Measurements from ENCODE around the gene LACTBL1.

Gene LACTBL1

DNA sequence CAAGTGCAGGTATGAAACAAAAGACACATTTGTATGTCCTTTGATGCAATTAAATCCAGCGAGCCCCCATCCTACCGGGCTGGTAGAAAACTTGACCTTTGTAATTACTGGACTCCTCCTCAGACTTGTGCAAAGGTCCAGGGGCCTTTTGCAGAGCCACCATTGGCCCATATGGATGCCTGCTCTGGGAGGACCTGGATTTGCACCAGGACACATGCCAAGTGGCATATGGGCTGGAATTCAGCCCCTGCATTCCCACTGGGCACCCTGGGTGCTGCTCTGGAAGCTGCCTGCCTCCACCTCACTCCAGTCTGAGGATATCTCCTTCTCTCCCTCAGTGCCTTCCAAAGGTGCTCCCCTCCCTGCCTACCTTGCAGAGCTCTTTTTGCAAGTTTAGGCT, 36.0 kb downstream of the LACTBL1 start:
- no peak for DNase-seq

DNA sequence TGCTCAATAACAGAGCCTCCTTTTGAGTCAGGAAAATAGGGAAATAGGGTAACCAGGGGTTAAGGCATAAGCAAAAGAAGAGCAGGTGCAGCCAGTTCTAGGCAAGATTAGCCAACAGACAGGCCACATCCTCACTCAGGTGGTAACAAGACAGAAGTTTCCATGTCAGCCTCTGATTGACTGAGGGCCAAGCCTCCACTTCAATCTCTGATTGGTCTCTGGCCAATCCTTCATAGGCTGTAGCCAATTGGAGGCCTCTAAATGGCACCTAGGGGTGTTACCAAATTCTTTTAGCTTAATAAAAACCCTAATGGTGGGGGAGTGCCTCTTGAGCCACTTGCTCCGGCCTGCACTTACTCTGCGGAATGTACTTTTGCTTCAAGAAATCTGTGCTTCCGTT, 37.2 kb downstream of the LACTBL1 start:
- DNase-seq: no peak

DNA sequence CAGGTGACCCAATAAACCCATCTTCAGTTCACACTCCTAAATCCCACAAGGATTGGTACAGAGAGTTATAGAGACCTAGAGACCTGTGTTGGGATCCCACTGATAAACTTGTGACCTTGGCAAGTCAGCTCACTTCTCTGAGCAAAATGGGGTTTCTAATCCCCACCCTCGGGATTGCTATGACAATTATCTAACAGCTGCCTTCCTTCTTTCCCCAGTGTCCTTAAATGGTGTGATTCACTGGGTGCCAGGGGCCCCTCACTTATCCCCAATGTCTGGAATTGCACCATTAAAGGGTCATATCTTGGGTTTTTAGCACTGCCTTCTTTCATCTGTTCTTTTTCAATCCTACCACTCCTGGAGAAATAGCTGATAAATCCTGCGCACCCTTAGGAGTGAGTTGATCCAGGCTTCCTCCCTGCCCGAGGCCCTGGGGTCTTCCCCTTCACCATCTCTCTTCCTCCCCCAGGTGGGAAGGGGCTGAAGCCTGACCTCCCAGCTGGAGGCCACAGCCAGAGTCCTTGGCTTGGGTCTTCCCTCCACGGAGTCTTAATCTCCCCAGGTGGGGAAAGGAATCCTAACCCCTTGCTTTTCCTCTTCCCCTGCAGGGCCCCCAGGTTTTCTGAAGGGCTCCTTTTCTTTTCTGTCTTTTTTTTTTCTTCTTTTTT, 39.7 kb downstream of the LACTBL1 start:
- DNase-seq: no peak

DNA sequence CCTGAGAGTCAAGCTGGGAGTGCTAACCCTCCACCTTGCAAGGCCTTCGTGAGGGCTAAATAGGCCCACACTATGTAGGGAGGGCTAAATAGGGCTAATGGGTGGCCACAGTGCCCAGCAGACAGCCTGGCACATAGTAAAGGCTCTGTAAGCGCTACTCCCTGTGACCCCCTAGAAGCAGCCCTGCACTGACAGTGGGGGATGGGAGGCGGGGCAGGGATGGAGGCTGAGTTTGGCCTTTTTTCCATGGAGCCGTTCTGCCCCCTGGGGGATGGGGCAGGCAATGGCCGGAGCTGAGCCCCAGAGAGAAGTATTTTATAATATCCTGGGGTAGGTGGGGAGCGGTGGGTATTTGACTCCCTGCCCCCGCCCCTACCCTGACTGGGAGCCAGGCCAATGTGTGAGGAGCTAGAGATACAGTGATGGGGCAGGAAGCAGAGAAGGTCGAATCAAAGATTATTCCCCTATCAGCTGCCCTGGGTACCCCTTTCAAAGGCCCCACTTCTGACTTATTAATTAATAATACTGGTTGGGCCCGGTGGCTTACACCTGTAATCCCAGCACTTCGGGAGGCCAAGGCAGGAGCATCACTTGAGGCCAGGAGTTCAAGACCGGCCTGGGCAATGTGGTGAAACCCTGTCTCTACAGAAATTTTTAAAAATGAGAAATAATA, 42.3 kb downstream of the LACTBL1 start:
- DNase-seq: no peak

DNA sequence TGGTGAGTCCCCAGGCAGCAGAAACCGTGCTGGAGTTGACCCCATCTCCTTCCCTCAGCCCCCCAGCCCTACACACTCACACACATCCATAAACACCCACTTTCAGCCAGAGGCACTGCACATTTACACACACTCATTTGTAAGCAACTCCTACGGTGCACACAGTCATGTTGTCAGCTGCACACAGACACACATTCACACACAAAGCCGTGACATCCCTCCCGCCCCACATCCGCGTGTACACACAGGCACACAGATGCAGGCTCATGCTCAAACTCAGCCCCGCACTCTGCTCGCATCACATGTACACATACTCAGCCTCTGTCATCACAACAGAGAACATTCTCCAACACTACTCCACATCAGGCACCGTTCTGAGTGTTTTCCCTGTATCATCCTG, 47.6 kb downstream of the LACTBL1 start:
- no peak for DNase-seq

DNA sequence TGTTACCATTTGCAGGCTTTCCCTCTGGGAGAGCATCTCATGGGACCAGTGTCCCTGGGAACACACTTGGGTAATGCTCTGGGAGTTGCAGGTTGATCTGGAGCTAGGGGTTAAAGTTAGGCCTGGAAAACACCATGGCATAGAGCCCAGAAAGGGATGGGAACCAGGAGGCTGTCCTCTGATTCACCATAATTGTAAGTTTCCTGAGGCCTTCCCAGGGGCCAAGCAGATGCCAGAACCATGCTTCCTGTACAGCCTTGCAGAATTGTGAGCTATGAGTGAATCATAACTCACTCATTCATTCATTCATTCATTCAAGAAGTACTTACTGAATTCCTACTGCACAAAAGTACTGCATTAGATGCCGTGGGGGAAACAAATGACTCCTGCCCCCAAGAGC, 50.0 kb downstream of the LACTBL1 start:
- no peak for DNase-seq

DNA sequence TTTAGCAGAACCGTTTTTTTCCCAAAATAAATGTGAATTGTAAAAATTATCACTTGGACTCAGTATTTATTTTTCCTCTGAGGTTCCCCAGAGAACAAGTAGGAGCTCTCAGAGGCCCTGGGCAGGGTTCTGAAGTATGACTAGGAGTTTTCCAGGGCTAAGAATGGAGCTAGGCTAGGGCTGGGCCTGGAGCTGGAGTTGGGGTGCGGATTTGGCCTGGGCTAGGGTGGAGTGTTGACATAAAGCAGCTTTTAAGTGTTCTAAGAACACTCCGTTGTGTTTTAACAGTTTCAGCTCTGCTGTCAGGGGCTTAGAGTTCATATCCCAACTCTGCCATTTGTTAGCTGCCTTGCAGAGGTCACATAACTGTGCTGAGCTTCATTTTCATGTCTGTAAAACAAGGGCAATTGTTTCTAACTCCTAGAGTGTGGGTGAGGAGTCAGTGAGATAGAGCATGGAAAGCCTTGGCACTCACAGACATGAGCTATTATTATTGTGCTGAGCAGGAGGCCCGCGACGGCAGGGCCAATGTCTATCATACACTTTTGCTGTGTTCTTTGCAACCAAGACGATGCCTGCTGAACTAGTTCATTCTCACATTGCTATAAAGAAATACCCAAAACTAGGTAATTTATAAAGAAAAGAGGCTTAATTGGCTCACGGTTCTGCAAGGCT, 51.1 kb downstream of the LACTBL1 start:
- DNase-seq: no peak

DNA sequence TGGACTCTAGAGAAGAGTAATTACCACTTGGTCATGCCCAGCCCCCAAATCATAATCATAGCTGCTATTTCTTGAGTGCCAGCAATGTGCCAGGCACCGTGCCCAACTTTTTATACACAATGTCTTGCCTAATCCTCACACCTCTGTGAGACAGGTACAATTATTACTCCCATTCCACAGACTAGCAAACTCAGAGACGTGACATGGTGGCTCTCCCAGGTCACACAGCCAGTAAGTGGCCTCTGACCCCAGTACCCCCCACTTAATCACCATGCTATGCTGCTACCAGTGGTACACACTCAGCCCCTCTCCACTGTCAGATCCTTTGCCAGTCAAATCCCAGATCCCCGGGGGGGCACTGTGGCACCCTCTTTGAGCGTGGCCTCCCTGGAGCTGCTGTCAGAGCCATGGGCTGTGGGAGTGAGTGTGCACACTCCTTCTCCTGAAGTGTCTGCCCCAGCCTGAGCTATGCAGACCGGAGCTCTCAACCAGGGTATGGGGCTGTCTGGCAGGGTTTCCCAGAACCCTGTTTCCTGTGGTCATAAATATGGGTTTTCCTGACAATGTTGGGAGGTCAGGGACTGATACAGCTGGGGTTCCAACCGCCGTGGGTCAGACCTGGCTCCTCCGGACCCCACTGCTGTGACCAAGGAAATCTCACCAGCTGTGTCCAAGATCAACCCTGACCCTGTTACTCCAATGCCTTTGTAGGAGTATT, 51.8 kb downstream of the LACTBL1 start:
- no peak for DNase-seq

DNA sequence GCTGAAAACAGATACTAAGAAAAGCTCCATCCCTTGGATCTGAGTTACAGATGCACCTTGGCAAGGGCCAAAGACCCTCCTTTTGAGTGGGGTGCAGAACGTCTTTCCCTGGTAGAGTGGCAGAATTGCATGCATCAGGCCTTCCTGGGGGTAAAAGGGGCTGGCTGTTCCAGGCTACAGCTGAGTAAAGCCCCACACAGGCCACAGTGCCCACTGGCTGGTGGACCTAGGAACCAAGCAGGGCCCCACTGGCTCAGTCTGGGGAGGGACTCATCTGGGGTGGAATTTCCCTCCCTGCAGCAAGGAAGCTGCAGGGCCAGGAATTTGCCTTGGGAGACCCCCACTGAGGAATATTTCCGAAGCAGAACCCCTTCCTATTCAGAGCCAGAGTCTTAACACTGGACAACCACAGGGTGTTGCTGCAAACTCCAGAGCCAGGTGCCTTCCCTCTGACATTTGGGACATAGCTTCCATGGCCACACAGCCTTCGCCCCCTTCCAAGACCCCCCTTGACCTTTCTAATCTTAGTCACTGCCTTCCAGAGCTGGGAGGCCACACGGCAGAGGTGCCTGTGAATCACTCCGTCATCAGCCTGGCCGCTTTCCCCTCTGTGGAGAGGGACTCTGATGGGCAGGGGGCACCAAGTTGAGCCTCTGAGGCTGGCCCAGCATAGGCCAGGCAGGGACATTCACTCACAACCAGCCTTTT, 52.5 kb downstream of the LACTBL1 start:
- DNase-seq: no peak

DNA sequence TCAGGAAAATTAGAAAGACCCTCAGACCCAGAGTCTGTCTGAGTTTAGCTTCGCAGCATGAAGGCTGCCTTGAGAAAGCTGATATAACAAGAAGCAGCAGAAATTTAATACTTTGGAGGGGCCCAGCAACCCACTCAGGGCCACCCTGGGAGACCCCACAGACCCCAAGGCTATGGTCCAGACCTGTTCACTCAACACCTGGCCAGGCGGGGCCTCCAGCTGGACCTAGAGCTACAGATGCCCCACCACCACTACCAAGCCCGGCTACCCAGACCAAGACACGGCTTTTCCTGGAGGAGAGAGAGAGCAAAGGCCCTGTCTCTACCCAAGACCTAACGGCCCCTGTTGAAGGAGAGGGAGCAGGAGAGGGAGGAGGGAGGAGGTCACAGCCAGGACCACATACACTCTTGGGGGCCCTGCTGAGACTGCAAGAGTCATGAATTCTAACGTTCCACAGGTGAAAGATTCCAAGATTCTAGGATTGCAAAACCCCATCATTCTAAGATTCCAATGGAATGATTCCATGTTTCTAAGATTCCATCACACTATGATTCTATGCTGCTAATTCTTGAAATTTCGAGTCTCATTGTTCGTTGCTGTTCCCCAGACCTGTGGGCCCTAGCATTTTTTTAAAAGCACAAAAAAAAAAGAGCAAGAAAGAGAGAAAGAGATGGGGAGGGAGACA, 53.2 kb downstream of the LACTBL1 start:
- no peak for DNase-seq

DNA sequence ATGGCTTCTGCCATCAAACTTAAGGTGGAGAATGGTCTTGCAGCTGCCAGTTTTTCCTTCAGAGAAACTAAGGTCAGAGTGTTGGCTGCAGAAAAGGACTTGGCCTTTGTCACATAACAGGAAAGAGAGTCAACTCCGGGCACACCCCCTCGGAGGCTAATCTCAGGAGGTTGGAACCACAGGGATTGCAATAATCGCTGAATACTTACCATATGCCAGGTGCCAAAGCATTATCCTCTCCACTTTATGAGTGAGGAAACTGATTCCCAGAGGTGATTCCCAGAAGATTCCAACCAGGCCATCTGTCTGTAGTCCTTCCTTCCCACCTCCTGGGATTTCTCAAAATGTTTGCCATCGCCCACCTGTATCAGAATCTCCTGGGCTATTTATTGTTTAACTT, 54.0 kb downstream of the LACTBL1 start:
- no peak for DNase-seq

DNA sequence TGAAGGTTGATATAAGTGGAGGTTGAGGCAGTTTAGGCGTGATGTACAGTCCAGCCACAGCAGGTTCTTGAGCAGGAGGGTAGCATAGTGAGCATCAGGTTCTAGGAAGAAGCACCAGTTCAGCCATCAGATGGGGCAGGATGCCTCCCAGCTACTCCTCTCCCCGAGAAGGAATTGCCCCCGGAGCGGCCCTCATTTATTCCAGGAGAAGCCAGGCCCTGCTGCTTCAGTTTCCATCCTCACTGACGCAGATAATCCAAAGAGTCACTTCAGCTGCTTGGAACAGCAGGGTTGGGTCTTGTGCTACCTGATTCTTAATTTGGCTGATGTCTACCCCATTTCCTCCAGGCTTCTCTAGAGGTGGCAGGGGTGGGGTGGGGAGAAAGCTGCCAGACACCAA, 54.7 kb downstream of the LACTBL1 start:
- DNase-seq: no peak

DNA sequence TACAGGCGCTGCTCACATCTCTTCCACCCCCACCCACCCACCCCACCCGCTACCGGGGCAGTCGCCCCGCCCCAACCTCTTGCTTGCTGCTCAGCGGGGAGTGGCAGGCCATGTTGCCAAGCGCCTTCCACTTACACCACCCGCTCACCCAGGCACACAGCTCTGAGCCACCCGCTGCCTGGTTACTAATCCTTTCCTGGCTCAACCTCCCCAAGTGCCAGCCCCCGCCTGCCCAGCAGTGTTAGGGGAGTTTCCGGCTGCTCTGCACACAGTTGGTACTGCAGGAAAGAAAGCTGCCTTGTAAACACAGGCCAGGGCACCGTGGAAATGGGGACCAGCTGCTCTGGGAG, 56.2 kb downstream of the LACTBL1 start:
- DNase-seq: no peak

DNA sequence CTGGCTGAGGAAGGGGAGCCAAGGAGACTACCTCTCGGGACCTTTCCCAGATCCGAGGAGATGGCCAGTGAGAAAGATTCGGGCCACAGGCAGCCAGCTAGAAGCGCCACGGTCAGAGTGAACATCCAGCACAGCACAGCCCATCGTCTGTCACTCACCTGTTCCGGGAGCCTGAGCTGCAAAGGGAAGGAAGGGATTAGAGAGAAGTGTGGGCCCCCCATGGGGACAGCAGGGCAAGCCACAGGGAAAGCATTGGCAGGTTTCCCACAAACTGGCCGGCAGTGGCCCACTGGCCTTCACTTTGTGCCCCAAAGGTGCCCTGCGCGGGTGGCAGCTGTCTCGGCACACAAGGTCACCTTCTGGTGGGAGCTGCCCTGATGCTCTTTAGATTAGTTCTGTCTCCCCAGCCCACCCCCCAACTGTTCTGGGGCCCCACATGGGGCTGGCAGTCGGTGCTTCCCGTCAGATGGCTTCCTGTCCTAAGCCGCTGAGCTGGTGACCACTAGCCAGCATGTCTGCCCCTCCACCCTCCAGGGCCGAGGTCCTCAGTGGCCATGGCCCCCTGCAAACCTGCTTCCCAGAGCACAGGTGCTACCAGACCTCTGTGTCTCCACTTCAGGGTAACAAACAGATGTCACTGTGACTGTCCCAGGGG, 56.7 kb downstream of the LACTBL1 start:
- no peak for DNase-seq

DNA sequence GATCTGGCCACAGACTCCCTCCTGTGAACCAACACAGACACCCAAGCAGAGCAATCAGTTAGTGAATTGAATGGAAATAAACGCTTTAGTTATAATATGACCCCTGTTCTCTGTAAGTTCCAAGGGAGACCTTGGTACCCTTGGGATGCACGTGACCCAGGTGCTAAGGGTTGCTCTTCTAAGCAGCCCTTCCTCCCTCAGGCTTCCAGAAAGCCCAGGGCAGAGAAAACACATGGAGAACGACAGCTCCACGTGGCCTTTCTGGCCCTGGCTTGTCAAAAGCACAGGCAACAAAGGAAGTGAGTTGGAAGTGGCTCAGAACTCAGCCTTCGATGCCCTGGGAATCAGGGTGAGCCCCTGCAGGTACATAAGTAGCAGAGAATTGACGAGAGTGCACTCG, 57.4 kb downstream of the LACTBL1 start:
- no peak for DNase-seq

DNA sequence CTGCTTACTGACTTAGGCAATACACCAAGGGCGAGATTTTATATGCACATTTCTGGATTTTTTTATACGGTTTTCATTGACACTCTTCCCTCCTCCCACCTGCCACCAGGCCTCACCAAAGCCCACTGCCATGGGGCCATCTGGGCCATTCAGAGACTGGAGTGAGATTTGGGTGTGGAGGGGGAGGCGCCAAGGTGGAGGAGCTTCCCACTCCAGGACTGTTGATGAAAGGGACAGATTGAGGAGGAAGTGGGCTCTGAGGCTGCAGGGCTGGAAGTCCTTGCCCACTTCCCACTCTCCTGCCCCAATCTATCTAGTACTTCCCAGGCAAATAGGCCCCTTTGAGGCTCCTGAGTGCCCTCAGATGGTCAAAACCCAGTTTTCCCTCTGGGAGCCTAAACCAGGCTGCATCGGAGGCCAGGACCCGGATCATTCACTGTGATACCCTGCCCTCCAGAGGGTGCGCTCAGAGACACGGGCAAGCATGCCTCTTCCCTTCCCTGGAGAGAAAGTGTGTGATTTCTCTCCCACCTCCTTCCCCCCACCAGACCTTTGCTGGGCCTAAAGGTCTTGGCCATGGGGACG, 57.9 kb downstream of the LACTBL1 start:
- DNase-seq: no peak

DNA sequence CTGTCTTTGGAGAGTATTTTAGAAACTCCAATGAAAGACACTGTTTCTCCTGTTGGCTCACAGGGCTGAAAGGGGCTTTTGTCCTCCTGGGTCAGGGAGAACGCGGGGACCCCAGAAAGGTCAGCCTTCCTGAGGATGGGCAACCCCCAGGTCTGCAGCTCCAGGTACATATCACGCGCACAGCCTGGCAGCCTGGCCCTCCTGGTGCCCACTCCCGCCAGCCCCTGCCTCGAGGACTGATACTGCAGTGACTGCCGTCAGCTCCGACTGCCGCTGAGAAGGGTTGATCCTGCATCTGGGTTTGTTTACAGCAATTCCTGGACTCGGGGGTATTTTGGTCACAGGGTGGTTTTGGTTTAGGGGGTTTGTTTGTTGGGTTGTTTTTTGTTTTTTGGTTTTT, 58.5 kb downstream of the LACTBL1 start:
- no peak for DNase-seq

DNA sequence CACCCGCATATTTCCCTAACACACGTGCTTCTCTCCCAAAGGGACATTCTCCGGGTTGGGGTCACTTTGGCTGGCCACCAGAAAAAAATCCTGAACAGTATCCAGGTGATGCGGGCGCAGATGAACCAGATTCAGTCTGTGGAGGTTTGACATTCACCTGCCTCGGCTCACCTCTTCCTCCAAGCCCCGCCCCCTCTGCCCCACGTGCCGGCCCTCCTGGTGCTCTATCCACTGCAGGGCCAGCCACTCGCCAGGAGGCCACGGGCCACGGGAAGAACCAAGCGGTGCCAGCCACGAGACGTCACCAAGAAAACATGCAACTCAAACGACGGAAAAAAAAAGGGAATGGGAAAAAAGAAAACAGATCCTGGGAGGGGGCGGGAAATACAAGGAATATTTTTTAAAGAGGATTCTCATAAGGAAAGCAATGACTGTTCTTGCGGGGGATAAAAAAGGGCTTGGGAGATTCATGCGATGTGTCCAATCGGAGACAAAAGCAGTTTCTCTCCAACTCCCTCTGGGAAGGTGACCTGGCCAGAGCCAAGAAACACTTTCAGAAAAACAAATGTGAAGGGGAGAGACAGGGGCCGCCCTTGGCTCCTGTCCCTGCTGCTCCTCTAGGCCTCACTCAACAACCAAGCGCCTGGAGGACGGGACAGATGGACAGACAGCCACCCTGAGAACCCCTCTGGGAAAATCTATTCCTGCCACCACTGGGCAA, 59.1 kb downstream of the LACTBL1 start:
- no peak for DNase-seq

DNA sequence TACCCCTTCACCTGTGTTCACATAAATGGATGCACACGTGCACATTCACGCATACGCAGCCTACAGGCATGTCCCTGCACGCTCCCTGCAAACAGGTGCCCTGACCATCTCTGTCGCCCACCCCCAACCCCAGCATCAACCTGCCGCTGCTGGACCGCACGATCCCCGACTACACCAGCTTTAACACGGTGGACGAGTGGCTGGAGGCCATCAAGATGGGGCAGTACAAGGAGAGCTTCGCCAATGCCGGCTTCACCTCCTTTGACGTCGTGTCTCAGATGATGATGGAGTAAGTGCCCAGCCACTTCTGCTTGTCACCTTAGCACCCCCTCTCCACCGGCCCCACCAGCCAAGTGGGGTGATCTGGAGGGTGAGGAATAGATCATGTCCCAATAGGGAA, 60.4 kb downstream of the LACTBL1 start:
- DNase-seq: no peak

DNA sequence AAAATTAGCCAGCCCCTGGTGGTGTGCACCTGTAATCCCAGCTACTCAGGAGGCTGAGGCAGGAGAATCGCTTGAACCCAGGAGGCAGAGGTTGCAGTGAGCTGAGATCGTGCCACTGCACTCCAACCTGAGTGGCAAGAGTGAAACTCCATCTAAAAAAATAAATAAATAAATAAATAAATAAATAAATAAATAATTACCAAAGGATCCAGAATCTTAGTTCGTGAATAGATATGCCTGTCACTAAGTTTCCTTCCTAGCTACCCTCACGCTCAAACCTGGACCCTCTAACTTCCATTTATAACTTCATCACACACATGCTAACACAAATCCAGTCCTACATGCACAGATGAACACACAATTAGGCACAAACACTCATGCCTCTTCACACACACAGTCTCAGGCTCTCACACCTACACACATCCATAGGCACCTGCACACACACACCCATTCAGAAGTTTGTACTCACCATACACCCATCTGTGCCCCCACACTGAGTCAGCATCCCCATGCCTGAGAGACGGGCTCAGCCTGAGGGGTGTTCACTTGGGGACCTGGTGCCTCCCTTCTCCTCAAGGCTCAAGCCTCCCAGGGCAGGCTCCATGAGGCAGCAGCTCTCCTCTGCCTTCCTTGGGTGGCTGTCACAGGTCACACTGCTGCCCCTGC, 61.5 kb downstream of the LACTBL1 start:
- DNase-seq: no peak
